Measurements from ENCODE around the gene MMP11. TPM values are rescaled to one million over a fixed set of nuclear protein-coding genes. Genes with fewer than 3 reads are reported as not detected.
A peak's percentile ranks its signal among the peaks of the same experiment; 100 is the strongest.

The MMP11 gene
- polyA plus RNA-seq, 3 donors: not detected

DNA sequence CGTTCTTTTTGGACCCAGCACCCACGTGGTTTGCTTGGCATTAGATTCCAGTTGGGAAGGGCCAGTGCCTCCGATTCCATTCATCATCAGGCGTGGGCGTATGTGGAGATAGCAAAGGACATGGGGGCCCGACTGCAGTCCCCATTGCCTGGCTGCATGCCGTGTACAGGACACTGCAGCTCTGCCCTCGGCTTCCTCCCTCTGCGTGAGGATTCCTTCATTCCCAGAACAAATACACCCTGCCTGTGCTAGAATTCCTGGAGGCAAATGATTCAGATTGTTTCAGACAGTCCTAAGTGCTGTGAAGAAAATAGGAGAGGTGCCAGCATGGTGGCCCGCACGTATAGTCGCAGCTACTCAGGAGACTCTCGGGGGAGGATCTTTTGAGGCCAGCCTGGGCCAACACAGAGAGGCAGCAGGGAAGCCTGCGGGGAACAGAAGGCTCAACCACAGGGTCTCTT lies 50.7 kb downstream of the MMP11 start:
- Histone ChIP-seq H3K27me3 (ENCODE audit: control insufficient read depth in 2 of 2, insufficient read depth in 2 of 2, low read length in 2 of 2) (no peaks in the 10 kb centered on the region), H3K4me1 (ENCODE audit: control insufficient read depth in 1 of 2, insufficient read depth in 2 of 2, low read length in 2 of 2) (peaks cover under 1 to 2% of the 10 kb centered on the region in 2 donors), H3K9ac (ENCODE audit: insufficient read depth, low read length, poor library complexity, severe bottlenecking) (no peak overlapping the region), H4K20me1 (ENCODE audit: insufficient read depth, low read length) (peaks cover 4% of the 10 kb centered on the region), H3K27ac (ENCODE audit: low read depth in 1 of 2, low read length in 2 of 2) (no peak overlapping the region), H3K79me2 (ENCODE audit: insufficient read depth, low read length) (no peaks in the 10 kb centered on the region), H3K36me3 (replicated peaks in 1 of 2; ENCODE audit: control insufficient read depth in 1 of 2, insufficient read depth in 2 of 2, low read length in 2 of 2) (peaks cover 73 to 98% of the 10 kb centered on the region in 2 donors), H3K4me3 (replicated peaks in 1 of 3; ENCODE audit: low read depth in 2 of 3, low read length in 3 of 3) (no peak overlapping the region), H3K9me3 (replicated peaks in 1 of 2; ENCODE audit: control insufficient read depth in 1 of 2, insufficient read depth in 1 of 2, low read length in 2 of 2) (no peaks in the 10 kb centered on the region), H3K4me2 (replicated peaks; ENCODE audit: extremely low read depth, low read length, poor library complexity, severe bottlenecking) (no peak overlapping the region), H2AFZ (ENCODE audit: insufficient read depth, low read depth, low read length, poor library complexity, severe bottlenecking) (no peak overlapping the region)
- TF ChIP-seq, protein P1, sequence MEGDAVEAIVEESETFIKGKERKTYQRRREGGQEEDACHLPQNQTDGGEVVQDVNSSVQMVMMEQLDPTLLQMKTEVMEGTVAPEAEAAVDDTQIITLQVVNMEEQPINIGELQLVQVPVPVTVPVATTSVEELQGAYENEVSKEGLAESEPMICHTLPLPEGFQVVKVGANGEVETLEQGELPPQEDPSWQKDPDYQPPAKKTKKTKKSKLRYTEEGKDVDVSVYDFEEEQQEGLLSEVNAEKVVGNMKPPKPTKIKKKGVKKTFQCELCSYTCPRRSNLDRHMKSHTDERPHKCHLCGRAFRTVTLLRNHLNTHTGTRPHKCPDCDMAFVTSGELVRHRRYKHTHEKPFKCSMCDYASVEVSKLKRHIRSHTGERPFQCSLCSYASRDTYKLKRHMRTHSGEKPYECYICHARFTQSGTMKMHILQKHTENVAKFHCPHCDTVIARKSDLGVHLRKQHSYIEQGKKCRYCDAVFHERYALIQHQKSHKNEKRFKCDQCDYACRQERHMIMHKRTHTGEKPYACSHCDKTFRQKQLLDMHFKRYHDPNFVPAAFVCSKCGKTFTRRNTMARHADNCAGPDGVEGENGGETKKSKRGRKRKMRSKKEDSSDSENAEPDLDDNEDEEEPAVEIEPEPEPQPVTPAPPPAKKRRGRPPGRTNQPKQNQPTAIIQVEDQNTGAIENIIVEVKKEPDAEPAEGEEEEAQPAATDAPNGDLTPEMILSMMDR (IDR thresholded peaks at IDR 0.05): no peak
- Mint-ChIP-seq H3K4me3 (no peak overlapping the region), H3K36me3 (peaks cover 82 to 99% of the 10 kb centered on the region in 2 donors), H3K27me3 (ENCODE audit: low read depth in 3 of 3) (peaks cover 0 to 2% (median 0%) of the 10 kb centered on the region in 3 donors), H3K4me1 (peaks cover 5% of the 10 kb centered on the region), H3K9me3 (no peaks in the 10 kb centered on the region), H3K27ac (no peak overlapping the region)
- no peak for DNase-seq
- intact Hi-C loops (cut with micrococcal nuclease): no loop called here
- WGBS (ENCODE audit: insufficient coverage): 100% methylated on average over 12 of the region's 14 CpGs

DNA sequence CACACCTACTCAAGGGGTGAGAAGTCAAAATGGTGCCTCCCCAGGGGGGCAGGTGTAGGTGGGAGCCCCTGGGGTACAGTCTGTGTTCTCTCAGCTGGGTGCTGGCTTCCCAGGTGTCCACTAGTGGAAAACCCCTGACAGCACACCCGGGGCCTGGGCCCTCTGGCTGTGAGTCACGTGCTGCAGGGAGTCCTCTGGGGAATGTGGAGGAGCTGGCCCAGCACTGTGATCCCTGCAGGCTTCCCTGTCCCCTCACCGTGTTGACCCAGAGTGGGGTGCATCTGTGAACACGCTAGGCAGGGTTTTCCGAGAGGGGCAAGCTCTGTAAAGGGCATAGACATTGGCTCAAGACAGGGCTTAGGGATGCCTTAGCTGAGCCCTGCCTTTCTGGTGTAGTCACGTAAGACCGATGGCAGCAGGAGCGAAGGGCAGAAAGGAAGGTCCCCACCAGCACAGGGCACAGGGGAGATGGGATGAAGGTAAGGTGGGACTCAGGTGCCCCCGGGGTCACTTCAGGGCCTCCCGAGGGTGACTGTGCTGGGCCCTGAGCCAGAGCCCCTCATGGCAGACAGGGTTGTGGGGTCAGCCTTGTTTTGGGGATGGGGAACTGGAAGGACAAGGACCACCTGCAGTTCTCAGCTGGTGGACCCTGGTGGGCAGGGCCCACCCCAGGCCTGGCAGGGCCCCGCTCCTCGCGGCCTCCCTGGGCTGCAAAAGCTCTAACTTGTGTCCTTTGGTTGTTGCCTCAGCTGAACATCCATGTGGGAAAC lies 52.0 kb downstream of the MMP11 start:
- Mint-ChIP-seq H3K4me3 (no peak overlapping the region), H3K36me3 (peaks cover 87 to 99% of the 10 kb centered on the region in 2 donors)
- WGBS (ENCODE audit: insufficient coverage): over 99% methylated on average over 13 of the region's 13 CpGs

More for the DNA sequence above, 52.0 kb downstream of the MMP11 start:
- Histone ChIP-seq H3K27me3 (ENCODE audit: control insufficient read depth in 2 of 2, insufficient read depth in 2 of 2, low read length in 2 of 2) (no peaks in the 10 kb centered on the region), H2AFZ (ENCODE audit: insufficient read depth, low read depth, low read length, poor library complexity, severe bottlenecking) (no peak overlapping the region), H3K36me3 (replicated peaks in 1 of 2; ENCODE audit: control insufficient read depth in 1 of 2, insufficient read depth in 2 of 2, low read length in 2 of 2) (peaks cover 76 to 98% of the 10 kb centered on the region in 2 donors), H3K4me2 (replicated peaks; ENCODE audit: extremely low read depth, low read length, poor library complexity, severe bottlenecking) (no peak overlapping the region), H3K79me2 (ENCODE audit: insufficient read depth, low read length) (no peaks in the 10 kb centered on the region), H3K4me1 (ENCODE audit: control insufficient read depth in 1 of 2, insufficient read depth in 2 of 2, low read length in 2 of 2) (no peaks in the 10 kb centered on the region), H3K4me3 (replicated peaks in 1 of 3; ENCODE audit: low read depth in 2 of 3, low read length in 3 of 3) (no peak overlapping the region), H3K27ac (ENCODE audit: low read depth in 1 of 2, low read length in 2 of 2) (no peak overlapping the region), H4K20me1 (ENCODE audit: insufficient read depth, low read length) (peaks cover 4% of the 10 kb centered on the region), H3K9me3 (replicated peaks in 1 of 2; ENCODE audit: control insufficient read depth in 1 of 2, insufficient read depth in 1 of 2, low read length in 2 of 2) (no peaks in the 10 kb centered on the region), H3K9ac (ENCODE audit: insufficient read depth, low read length, poor library complexity, severe bottlenecking) (no peak overlapping the region)
- TF ChIP-seq, protein P1 (IDR thresholded peaks at IDR 0.05): no peak
- H3K27me3 Mint-ChIP-seq (ENCODE audit: low read depth in 3 of 3): peaks cover 0 to 2% (median 0%) of the 10 kb centered on the region in 3 donors
- H3K4me1 Mint-ChIP-seq: no peaks in the 10 kb centered on the region
- H3K27ac Mint-ChIP-seq: peak overlapping the region in 1 of 7 donors; percentile 55
- intact Hi-C loops (cut with micrococcal nuclease): no loop called here
- DNase-seq: no peak
- peaks cover 0 to 3% (median 0%) of the 10 kb centered on the region in 7 donors for H3K9me3 Mint-ChIP-seq

Data from CD14-positive monocyte (primary cell).